Urinary bladder (tissue), 4 donors: Measurements from ENCODE around the gene ZNF799. TPM values are rescaled to one million over a fixed set of nuclear protein-coding genes. Genes with fewer than 3 reads are reported as not detected.
A peak's percentile ranks its signal among the peaks of the same experiment; 100 is the strongest.
"Not testable (repeated sequence)": the region's sequence is repeated elsewhere in the genome, so short reads cannot be mapped to it uniquely, and the experiment has no call there.

Experiments used
- DNase-seq: peaks from one replicate; pipeline ENCODE4 v3.0.0-alpha.2; 2015; ENCODE audit errors: extremely low spot score
- H3K27ac ChIP-seq: one replicate; pipeline ENCODE4 v1.5.1; 2013; ENCODE audit warnings: low read depth, mild to moderate bottlenecking, moderate library complexity
- H3K36me3 ChIP-seq: one replicate; pipeline ENCODE4 v1.6.1; 2013; ENCODE audit warnings: mild to moderate bottlenecking, moderate library complexity; ENCODE audit not compliant: insufficient read depth
- H3K4me1 ChIP-seq: one replicate; pipeline ENCODE4 v1.6.1; 2013; ENCODE audit warnings: mild to moderate bottlenecking, moderate library complexity; ENCODE audit not compliant: insufficient read depth
- H3K4me3 ChIP-seq: one replicate; pipeline ENCODE4 v1.5.1; 2013; ENCODE audit warnings: low read depth, low read length
- WGBS: extraction: QIAGEN DNeasy Blood & Tissue Kit; methylation state at CpG from one replicate; pipeline ENCODE4 v1.1.7; 2013; 5-methylcytosine and 5-hydroxymethylcytosine counted together
- polyA plus RNA-seq: library from polyadenylated mRNA; stranded (reverse); fragments of 200-250 nt; gene quantifications from one replicate; pipeline ENCODE4 v1.2.3, GENCODE V29; 2013
- total RNA-seq: library from RNA; depleted of rRNA; stranded (reverse); fragments of >200 nt; gene quantifications from one replicate; pipeline ENCODE4 v1.2.3, GENCODE V29; 2014
- donor health status: healthy with polysubstance abuse.
- donor health status: healthy.

ZNF799 gene
- total and polyA plus RNA-seq, 2 donors, result 4.4 to 12.3 TPM

DNA sequence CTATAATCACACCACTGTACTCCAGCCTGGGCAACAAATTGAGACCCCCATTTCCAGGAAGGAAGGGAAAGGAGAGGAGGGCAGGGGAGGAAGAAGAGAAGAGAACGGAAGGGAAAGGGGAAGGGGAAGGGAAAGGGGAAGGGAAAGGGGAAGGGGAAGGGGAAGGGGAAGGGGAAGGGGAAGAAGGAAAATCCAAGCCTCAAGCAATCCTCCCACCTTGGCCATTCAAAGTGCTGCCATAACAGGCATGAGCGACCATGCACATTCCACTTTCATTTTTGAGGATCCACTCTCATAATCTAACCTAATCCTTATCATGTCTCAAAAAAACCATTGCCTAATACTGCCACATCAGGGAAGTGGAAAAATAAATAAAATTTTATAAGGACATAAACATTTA lies 14.7 kb downstream of the ZNF799 start:
- not testable (repeated sequence) for H3K27ac ChIP-seq, H3K36me3 ChIP-seq
- WGBS, result 82% methylated on average over 2 of the region's 2 CpGs

DNA sequence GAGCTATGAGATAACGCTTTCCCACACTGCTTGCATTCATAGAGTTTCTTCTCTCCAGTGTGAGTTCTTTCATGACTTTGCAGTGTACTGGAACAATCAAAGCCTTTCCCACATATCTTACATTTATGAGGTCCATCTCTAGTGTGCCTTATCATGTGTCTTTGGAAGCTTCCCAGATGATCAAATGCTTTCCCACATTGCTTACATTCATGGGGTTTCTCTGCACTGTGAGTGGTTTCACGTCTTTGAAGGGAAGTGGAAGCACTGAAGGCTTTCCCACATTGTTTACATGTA lies 20.7 kb downstream of the ZNF799 start:
- no peak for DNase-seq
- 48% methylated on average over 2 of the region's 2 CpGs for WGBS
- Histone ChIP-seq H3K36me3 (peaks cover 4% of the 10 kb centered on the region), H3K4me1 (no peaks in the 10 kb centered on the region), H3K4me3 (no peak overlapping the region), H3K27ac (no peak overlapping the region)

More for the DNA sequence above, 14.7 kb downstream of the ZNF799 start:
- H3K4me3 ChIP-seq, H3K4me1 ChIP-seq, DNase-seq: not testable (repeated sequence)

- Histone ChIP-seq H3K27ac (no peak overlapping the region), H3K4me3 (no peak overlapping the region), H3K36me3 (peaks cover 4% of the 10 kb centered on the region), H3K4me1 (no peaks in the 10 kb centered on the region)
- 84% methylated on average over 5 of the region's 5 CpGs for WGBS
- no peak for DNase-seq
Measured at GRCh38 chr19:12379732-12380443, 21.2 kb downstream of the ZNF799 start.

- no peak for DNase-seq
- Histone ChIP-seq H3K36me3 (no peaks in the 10 kb centered on the region), H3K4me1 (no peaks in the 10 kb centered on the region), H3K27ac (no peak overlapping the region), H3K4me3 (no peak overlapping the region)
- WGBS, result 93% methylated on average over 1 of the region's 1 CpG
Measured at GRCh38 chr19:12374026-12374425, 27.0 kb downstream of the ZNF799 start.

DNA sequence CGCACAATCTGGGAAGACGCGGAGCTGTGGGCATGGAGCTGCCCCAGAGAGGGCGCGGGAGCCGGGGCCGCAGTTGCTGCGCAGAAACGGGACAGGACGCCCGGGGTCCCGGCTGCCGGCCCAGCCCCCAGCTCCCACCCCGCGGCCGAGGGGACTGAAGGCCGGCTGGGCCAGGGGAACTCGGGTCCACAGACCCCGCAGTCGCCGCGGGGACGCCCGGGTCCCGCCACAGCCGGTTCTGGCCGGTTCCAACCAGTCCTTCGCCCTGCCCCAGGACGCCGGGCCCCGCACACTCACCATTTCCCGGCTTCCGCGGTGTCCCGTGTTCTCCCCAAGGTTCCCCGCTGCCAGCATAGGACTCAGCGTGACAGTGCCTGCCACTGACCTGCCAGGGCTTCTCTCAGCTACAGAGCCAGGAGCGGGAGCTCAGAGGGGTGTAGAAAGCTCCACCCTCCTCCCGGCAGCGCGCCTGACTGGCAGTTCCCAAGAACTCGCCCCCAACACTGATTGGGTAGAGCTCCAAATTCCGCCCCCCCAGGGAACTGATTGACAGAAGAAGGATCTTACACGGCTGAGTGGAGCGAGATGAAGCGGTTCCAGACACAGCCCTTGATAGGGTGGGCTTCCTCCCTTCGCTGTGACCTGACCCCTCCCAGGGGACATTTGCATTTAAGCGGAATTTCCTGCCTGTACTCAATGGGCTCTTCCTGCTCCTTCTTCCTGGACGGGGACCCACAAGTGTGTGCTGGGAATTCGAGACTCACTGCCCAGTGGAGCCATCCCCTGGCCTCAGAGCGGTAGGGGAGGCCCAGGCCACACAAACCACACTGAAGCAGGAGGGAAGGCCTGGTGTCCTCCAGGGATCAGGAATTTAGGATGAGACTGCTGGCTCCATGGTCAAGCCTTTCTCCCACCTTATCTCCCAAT lies 35.6 kb downstream of the ZNF799 start, which contains the start of gene ZNF442:
TSS of gene ZNF442 (minus strand) at position 448 of the 927 bp plus-strand sequence. CDS start 2,052 bp downstream, outside the sequence.
- DNase-seq, result peak; percentile 98

DNA sequence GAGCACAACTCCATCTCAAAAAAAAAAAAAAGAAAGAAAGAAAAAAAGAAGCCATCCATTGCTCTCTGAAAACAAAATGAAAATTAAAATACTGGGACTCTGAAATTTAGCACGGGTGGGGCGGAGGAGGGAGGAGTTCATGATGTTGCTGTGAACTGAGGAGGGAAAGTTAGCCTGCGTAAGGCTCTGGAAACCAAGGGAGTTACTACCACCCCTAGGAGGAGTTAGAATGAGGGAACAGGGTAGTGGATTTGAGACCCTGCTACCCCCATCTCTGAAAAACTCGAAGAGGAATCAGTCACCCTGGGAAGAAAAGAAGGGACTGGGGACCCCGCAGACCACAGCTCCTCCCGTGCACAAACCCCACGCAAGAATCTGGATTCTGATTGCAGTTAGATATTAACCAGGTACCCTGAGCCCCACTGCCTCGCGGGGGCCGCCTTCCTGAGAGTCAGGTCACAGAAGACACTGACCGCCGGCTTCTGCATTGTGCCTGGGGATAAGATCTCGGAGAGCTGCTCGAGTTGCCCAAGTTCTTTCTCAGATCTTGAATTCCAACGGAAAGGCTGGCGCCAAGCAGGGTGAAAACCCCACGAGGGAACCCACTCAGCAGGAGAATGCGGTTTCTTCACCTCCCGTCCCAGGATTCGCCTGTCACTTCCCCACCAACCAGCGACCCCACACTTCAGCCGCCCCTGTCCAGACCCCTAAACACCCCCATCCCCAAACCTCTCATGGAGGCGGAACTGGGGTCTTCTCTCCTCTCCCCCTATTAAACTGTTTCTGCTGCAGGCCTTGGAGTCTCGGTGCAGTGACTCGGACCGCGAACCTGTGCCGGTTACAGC lies 36.5 kb downstream of the ZNF799 start:
- Histone ChIP-seq H3K4me3 (peak overlapping the region; percentile 76), H3K4me1 (no peaks in the 10 kb centered on the region), H3K36me3 (no peaks in the 10 kb centered on the region), H3K27ac (peak overlapping the region; percentile 90)
- 6% methylated on average over 28 of the region's 28 CpGs for WGBS
- no peak for DNase-seq

More for the DNA sequence above, 35.6 kb downstream of the ZNF799 start, which contains the start of gene ZNF442:
- Histone ChIP-seq H3K4me1 (no peaks in the 10 kb centered on the region), H3K27ac (peak within 1 kb of the TSS; percentile 90), H3K36me3 (no peaks in the 10 kb centered on the region), H3K4me3 (peak within 1 kb of the TSS; percentile 76)
- WGBS, result under 1% methylated on average over 51 of the region's 51 CpGs

GRCh38 chr19:12362236-12362635 lies 38.8 kb downstream of the ZNF799 start:
- H3K27ac ChIP-seq, DNase-seq, H3K4me3 ChIP-seq, H3K4me1 ChIP-seq, H3K36me3 ChIP-seq: not testable (repeated sequence)
- WGBS, result 96% methylated on average over 30 of the region's 30 CpGs

- no peaks in the 10 kb centered on the region for H3K36me3 ChIP-seq
- no peak overlapping the region for H3K27ac ChIP-seq
- WGBS, result 93% methylated on average over 4 of the region's 4 CpGs
- DNase-seq, result no peak
- H3K4me3 ChIP-seq, result no peak overlapping the region
- H3K4me1 ChIP-seq, result no peaks in the 10 kb centered on the region
Measured at GRCh38 chr19:12353375-12353774, 47.7 kb downstream of the ZNF799 start.

GRCh38 chr19:12350890-12351197 lies 50.2 kb downstream of the ZNF799 start:
- Histone ChIP-seq H3K4me1 (no peaks in the 10 kb centered on the region), H3K27ac (no peak overlapping the region), H3K36me3 (no peaks in the 10 kb centered on the region), H3K4me3 (no peak overlapping the region)
- WGBS, result 98% methylated on average over 5 of the region's 5 CpGs
- DNase-seq, result no peak

- Histone ChIP-seq H3K36me3 (no peaks in the 10 kb centered on the region), H3K27ac (no peak overlapping the region), H3K4me1 (no peaks in the 10 kb centered on the region), H3K4me3 (no peak overlapping the region)
- DNase-seq, result no peak
- WGBS, result 97% methylated on average over 8 of the region's 8 CpGs
Measured at GRCh38 chr19:12350185-12350889, 50.7 kb downstream of the ZNF799 start.

- no peak overlapping the region for H3K27ac ChIP-seq
- H3K4me3 ChIP-seq, result no peak overlapping the region
- 80% methylated on average over 2 of the region's 2 CpGs for WGBS
- no peak for DNase-seq
- H3K4me1 ChIP-seq, result no peaks in the 10 kb centered on the region
- no peaks in the 10 kb centered on the region for H3K36me3 ChIP-seq
Measured at GRCh38 chr19:12346896-12347295, 54.2 kb downstream of the ZNF799 start.

GRCh38 chr19:12345197-12345596 lies 55.9 kb downstream of the ZNF799 start:
- Histone ChIP-seq H3K36me3 (no peaks in the 10 kb centered on the region), H3K4me3 (no peak overlapping the region), H3K4me1 (no peaks in the 10 kb centered on the region), H3K27ac (no peak overlapping the region)
- WGBS, result 99% methylated on average over 1 of the region's 1 CpG
- no peak for DNase-seq
